AG20443 (cell line): Measurements from ENCODE around the gene DLG3.
"Not testable (repeated sequence)": the region's sequence is repeated elsewhere in the genome, so short reads cannot be mapped to it uniquely, and the experiment has no call there.

Experiments used
- DNase-seq: peaks from one replicate; pipeline ENCODE4 v3.0.0; 2012; ENCODE audit warnings: low spot score, mixed read lengths

Gene DLG3

DNA sequence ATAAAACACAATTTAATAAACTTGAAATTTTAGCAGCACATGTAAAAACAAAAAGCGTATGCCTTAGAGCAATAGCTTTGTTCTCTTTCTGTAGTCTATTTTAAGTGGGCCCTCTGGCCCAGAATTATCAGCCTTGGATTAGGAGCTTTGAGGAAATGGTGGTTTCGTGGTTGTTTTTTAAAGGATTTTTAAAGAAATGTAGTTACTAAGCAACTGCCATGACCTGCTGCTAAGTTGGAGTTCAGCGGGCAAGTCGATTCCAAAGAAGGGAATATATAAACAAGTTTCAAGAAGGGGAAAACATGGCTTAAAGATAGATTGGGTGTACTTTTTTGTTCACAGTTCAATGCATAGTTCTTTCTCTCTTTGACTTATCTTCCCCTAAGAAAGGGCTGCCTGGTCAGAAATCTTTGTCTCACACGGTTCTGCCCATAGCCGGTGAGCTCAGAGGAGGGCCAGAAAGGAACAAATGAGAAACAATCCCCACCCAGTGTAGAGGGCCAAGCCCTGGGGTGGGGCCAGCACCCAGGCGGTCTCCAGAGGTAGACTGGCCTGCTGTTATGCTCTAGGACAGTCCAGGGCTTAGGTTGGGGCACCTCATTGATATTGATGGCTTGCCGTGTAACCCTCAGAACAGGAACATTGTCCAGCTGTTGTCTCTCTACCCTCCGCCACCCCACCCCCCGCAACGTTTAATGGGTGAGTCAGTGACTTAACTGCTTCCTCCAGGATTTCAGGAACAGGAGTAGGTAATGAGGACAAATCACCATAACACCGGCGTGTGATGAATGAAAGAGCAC, 32.5 kb downstream of the DLG3 start:
- no peak for DNase-seq

DNA sequence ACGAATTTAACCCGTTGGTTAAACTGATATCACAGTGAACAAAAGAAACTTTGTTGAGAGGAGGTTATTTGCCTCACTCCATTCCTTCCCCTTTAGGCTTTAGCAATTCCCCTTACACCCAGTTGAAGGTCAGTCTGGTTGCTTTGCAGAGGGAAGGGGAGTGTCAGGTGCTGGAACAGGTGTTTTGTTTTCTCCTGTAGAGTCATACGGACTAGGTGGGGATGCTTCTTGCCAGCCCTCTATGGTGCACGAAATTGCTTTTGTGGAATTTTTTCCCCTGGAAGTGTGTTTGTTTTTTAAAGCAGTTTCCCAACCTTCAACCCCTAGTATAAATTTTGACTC, 33.1 kb downstream of the DLG3 start:
- DNase-seq = no peak

DNA sequence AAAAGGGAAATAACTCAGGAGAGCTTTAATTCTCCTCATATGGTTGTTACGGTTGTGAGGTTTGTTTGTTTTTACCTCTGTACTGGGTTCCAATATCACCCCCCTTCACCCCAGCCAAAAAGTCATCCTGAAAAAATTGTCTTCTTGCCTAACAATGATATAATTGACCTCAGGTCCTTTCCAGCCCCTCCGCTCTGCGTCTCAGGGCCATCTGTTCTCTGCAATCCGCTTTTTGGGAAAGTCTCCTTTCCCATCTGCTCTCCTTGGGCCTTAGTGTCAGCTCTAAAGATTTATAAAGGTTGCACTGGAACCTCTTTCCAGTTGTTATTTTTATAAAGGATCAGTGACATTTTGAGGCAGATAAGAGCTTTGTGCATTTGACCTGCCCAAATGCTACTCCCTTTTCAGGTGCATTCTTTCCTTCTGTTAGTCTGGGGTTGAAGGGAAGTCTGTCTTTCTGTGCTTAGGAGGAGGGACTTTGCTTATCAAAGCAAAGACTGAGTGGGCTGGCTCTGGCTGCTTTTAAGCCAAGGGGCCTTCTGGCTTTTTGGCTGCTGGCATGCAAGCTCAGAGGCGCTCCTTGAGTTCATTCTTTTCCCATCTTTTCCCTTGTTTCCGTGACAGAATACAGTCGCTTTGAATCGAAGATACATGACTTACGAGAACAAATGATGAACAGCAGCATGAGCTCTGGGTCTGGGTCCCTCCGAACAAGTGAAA, 34.1 kb downstream of the DLG3 start:
- DNase-seq = no peak

DNA sequence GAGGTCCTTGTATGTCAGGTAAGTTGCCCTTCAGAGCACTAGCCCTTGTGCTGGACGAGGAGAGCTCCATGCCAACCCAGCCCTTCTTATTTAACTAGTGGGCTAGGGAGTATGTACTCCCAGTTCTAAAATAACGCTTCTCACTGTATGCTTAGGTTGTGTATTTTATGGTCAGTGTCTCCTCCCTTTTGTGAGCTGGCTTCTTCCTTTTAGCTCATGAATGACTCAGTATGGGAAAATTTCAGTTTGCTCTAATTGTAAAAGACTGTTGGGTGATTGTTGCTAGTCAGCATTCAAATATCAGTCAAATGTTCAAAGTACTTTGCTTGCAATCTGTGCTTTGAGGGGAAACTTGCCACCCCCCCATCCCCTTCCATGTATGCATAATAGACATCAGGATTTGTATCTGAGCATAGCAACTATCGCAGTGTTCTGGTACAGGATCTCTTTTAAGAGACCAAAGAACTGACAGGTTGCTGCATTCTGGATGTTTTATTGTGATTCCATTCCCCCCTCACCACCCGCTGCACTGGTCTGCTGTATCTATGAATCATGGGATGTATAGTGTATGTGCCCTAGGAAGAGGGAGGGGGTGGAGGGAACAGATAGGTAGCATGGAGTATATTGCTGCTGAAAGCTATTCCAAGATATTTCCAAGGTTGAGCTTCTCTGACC, 34.7 kb downstream of the DLG3 start:
- DNase-seq = peak; percentile 56

GRCh38 chrX:70479922-70480659, 35.5 kb downstream of the DLG3 start:
- no peak for DNase-seq

GRCh38 chrX:70480660-70481018, 36.0 kb downstream of the DLG3 start:
- no peak for DNase-seq

DNA sequence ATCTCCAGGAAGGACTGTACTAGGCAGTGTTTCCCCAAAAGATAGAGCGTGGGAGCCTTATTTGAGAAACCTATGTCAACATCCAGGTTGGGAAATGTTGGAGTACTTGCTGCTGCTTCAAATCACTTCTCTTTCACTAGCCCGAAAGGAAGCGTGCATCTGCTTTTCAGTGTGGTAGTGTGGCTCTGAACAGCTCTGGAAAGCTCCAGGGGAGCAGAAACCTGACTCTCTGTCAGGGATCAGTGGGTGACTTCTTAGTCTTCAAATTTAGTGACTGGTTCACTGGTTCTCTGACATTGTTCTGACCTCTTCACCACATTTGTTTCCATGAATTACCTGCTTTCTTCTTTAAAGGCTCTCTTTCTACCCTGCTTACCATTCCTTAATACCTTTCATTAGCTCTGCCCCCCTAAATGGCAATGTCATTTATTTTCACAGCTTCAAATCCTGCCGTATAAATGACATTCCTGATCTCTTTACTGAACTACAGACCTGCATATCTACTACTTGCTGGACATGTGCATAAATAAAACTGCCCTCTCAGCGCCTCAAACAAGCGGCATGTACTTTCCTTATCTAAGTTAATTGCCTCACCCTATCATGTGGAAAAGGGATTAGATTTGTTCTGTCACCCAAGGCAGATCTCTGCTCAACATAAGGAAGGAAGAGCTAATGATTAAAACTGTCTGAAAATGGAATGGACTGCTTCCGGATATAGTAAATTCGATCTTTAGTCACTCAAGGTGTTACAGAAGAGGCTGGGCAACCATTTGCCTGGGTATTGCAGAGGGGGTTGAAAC, 37.0 kb downstream of the DLG3 start:
- DNase-seq = no peak

DNA sequence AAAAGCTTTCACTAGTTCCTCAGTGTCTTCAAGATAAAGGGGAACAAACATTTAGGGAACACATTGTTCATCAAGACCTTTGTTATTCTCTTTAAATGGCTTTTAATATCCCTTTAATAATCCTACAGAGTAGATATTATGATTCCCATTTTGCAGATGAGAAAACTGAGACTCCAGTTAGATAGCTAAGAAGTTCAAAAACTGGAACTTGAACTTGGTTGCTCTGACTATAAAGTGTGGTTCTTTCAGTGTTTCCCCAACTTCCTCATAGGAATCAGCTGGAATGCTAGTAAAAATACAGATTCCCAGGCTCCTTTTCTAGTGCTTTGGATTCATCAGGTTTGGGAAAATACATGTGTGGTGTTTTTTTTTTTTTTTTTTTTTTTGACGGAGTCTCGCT, 37.7 kb downstream of the DLG3 start:
- no peak for DNase-seq

DNA sequence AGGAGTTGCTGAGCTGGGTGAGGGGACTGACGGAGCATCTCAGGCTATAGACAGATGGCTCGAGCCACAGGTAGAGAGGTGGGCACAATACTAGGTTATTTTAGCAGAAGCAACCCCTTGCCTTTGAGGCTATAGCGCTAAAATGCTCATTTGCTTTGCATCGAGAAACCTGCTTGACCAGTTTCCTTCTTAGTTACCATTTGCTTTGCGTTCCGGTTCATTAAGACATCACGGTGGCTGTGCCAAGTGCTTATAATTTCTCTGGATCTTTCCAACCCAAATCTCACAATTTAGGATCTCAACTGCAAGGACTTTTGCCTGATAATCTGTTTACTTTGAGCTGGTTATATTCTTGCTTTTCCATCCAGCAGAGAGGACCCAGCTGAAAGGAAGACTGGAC, 40.8 kb downstream of the DLG3 start:
- DNase-seq = no peak

- DNase-seq = no peak
Observed at GRCh38 chrX:70488856-70489255, 44.2 kb downstream of the DLG3 start.

- no peak for DNase-seq
Observed at GRCh38 chrX:70494441-70494840, 49.8 kb downstream of the DLG3 start.

DNA sequence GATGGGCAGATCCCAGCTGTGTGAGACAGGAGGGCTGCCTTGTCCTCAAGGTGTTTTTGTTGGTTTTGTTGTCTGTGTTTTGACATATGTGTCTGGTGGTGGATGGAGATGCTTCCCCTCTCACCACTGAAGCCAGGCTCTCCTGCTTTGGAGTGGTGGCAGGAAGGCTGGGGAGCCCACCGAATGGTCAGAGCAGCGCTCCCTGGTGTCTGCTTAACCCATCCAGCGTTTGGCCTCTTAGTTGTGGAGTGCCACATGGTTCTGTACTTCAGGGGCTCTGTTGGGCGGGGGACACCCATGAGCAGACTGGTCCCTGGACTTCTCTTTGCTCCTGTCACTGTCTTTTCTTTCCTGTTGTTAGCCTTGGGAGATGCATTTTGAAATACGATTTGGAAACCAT, 51.9 kb downstream of the DLG3 start:
- no peak for DNase-seq

- no peak for DNase-seq
Observed at GRCh38 chrX:70497026-70497425, 52.4 kb downstream of the DLG3 start.

- DNase-seq = no peak
Observed at GRCh38 chrX:70498129-70498528, 53.5 kb downstream of the DLG3 start.

GRCh38 chrX:70500826-70501225, 56.2 kb downstream of the DLG3 start:
- no peak for DNase-seq

- no peak for DNase-seq
Observed at GRCh38 chrX:70504772-70505450, 60.3 kb downstream of the DLG3 start.

GRCh38 chrX:70505451-70505841, 60.8 kb downstream of the DLG3 start:
- no peak for DNase-seq

GRCh38 chrX:70508296-70508911, 63.8 kb downstream of the DLG3 start:
- no peak for DNase-seq

GRCh38 chrX:70509078-70509477, 64.4 kb downstream of the DLG3 start:
- DNase-seq = no peak

- DNase-seq = not testable (repeated sequence)
Observed at GRCh38 chrX:70515270-70515669, 70.6 kb downstream of the DLG3 start.

DNA sequence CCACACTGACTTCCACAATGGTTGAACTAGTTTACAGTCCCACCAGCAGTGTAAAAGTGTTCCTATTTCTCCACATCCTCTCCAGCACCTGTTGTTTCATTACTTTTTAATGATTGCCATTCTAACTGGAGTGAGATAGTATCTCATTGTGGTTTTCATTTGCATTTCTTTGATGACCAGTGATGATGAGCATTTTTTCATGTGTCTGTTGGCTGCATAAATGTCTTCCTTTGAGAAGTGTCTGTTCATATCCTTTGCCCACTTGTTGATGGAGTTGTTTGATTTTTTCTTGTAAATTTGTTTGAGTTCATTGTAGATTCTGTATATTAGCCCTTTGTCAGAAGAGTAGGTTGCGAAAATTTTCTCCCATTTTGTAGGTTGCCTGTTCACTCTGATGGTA, 71.1 kb downstream of the DLG3 start:
- not testable (repeated sequence) for DNase-seq
